Measurements from ENCODE around the gene PYGL. TPM values are rescaled to one million over a fixed set of nuclear protein-coding genes. Genes with fewer than 3 reads are reported as not detected.

Gene PYGL
- total and polyA plus RNA-seq, 10 of the 15 experiments (the other 5 are each of a cell fraction or from before 2014, with no cell fraction given) = 0.05 to 1.4 (median 0.79) TPM

DNA sequence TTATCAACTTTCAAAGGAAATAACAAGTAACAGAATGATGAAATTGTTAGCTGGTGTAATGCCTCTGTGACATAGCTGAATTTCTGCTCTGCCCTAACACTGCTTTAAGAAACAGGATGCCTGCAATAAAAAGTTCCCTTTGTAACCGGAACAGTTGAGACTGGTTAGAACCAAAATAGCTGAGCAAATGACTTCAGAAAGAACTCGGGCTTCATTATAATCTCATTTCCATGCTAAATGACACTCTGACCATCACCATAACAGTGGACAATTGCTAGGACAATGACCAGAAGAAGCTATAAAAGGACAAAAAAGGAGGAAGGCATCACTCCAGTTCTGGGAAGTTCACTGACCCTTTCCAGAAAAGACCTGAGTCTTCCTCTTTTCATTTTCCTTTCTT is 23.5 kb upstream of the PYGL start:
- RAD21 ChIA-PET (ENCODE audit: unreplicated experiment) = no interaction called here

More for the DNA sequence above, 23.5 kb upstream of the PYGL start:
- WGBS (ENCODE audit: insufficient coverage, insufficient replicate concordance, low lambda C conversion rate, missing lambda C conversion rate) = 13% methylated on average over 2 of the region's 2 CpGs
- SMC1A ChIA-PET (ENCODE audit: uncharacterized antibody, unreplicated experiment) = no interaction called here
- intact Hi-C loops (cut with micrococcal nuclease; ENCODE audit: unreplicated experiment) = no loop called here
- Histone ChIP-seq H3K9ac (ENCODE audit: control insufficient read depth, insufficient read depth, low read length) (no peak overlapping the region), H3K36me3 (ENCODE audit: control insufficient read depth in 2 of 2, insufficient read depth in 2 of 2, low read length in 1 of 2) (no peaks in the 10 kb centered on the region), H3K9me3 (replicated peaks; ENCODE audit: control insufficient read depth, insufficient read depth, low read length) (no peaks in the 10 kb centered on the region), H3K4me2 (ENCODE audit: control insufficient read depth, insufficient read depth) (no peak overlapping the region), H3K4me1 (ENCODE audit: control insufficient read depth, insufficient read depth, low read length) (no peaks in the 10 kb centered on the region), H3K4me3 (no peak overlapping the region), H3K27ac (ENCODE audit: control insufficient read depth, insufficient read depth) (no peak overlapping the region), H3K27me3 (replicated peaks in 1 of 2; ENCODE audit: control insufficient read depth in 2 of 2, insufficient read depth in 2 of 2, low read length in 1 of 2) (no peaks in the 10 kb centered on the region; a peak in 1 of 4 replicates), H3K79me2 (ENCODE audit: control insufficient read depth, insufficient read depth, low read length) (no peaks in the 10 kb centered on the region), H2AFZ (ENCODE audit: control insufficient read depth, low read depth, low read length) (no peak overlapping the region), H4K20me1 (ENCODE audit: control insufficient read depth, insufficient read depth) (no peaks in the 10 kb centered on the region)
- CTCF ChIA-PET = interaction anchor here (0.7 kb wide), 1 partner anchor 1710 kb away, joined by 3 read pairs; no protein-coding TSS in a partner anchor
- DNase-seq (ENCODE audit: low read depth, low spot score) (no peak), FAIRE-seq (no peak), ATAC-seq (no peak)
- no TSS peak for BruUV-seq (replicated peaks)
- TF ChIP-seq MXI1 (IDR thresholded peaks at IDR 0.05; ENCODE audit: low read depth, low read length) = no peak
- no peak for TF ChIP-seq IKZF2 (IDR thresholded peaks at IDR 0.05)
- TF ChIP-seq, protein P1, sequence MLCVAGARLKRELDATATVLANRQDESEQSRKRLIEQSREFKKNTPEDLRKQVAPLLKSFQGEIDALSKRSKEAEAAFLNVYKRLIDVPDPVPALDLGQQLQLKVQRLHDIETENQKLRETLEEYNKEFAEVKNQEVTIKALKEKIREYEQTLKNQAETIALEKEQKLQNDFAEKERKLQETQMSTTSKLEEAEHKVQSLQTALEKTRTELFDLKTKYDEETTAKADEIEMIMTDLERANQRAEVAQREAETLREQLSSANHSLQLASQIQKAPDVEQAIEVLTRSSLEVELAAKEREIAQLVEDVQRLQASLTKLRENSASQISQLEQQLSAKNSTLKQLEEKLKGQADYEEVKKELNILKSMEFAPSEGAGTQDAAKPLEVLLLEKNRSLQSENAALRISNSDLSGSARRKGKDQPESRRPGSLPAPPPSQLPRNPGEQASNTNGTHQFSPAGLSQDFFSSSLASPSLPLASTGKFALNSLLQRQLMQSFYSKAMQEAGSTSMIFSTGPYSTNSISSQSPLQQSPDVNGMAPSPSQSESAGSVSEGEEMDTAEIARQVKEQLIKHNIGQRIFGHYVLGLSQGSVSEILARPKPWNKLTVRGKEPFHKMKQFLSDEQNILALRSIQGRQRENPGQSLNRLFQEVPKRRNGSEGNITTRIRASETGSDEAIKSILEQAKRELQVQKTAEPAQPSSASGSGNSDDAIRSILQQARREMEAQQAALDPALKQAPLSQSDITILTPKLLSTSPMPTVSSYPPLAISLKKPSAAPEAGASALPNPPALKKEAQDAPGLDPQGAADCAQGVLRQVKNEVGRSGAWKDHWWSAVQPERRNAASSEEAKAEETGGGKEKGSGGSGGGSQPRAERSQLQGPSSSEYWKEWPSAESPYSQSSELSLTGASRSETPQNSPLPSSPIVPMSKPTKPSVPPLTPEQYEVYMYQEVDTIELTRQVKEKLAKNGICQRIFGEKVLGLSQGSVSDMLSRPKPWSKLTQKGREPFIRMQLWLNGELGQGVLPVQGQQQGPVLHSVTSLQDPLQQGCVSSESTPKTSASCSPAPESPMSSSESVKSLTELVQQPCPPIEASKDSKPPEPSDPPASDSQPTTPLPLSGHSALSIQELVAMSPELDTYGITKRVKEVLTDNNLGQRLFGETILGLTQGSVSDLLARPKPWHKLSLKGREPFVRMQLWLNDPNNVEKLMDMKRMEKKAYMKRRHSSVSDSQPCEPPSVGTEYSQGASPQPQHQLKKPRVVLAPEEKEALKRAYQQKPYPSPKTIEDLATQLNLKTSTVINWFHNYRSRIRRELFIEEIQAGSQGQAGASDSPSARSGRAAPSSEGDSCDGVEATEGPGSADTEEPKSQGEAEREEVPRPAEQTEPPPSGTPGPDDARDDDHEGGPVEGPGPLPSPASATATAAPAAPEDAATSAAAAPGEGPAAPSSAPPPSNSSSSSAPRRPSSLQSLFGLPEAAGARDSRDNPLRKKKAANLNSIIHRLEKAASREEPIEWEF (IDR thresholded peaks at IDR 0.05; ENCODE audit: insufficient replicate concordance, low read depth, low read length) = no peak
- no peak for TF ChIP-seq MEF2A (IDR thresholded peaks at IDR 0.05; ENCODE audit: insufficient read depth, low read depth, low read length)
- no peak for TF ChIP-seq SP1 (IDR thresholded peaks at IDR 0.05; ENCODE audit: low read depth, low read length)
- no peak for TF ChIP-seq EED (IDR thresholded peaks at IDR 0.05; ENCODE audit: low read depth)
- TF ChIP-seq TCF7 (IDR thresholded peaks at IDR 0.05; ENCODE audit: borderline replicate concordance) = no peak
- TF ChIP-seq NFXL1 (IDR thresholded peaks at IDR 0.05; ENCODE audit: borderline replicate concordance) = no peak
- TF ChIP-seq RUNX3 (IDR thresholded peaks at IDR 0.05; ENCODE audit: low read length) = no peak
- TF ChIP-seq, protein P2, sequence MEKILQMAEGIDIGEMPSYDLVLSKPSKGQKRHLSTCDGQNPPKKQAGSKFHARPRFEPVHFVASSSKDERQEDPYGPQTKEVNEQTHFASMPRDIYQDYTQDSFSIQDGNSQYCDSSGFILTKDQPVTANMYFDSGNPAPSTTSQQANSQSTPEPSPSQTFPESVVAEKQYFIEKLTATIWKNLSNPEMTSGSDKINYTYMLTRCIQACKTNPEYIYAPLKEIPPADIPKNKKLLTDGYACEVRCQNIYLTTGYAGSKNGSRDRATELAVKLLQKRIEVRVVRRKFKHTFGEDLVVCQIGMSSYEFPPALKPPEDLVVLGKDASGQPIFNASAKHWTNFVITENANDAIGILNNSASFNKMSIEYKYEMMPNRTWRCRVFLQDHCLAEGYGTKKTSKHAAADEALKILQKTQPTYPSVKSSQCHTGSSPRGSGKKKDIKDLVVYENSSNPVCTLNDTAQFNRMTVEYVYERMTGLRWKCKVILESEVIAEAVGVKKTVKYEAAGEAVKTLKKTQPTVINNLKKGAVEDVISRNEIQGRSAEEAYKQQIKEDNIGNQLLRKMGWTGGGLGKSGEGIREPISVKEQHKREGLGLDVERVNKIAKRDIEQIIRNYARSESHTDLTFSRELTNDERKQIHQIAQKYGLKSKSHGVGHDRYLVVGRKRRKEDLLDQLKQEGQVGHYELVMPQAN (conservative IDR thresholded peaks at IDR 0.05) = no peak
- TF ChIP-seq PAX5 (IDR thresholded peaks at IDR 0.05; ENCODE audit: borderline replicate concordance, low read depth, low read length) = no peak
- TF ChIP-seq ZZZ3 (IDR thresholded peaks at IDR 0.05; ENCODE audit: control insufficient read depth, insufficient read length, low read depth) = no peak
- no peak for TF ChIP-seq PAX8 (IDR thresholded peaks at IDR 0.05)
- TF ChIP-seq SREBF1 (IDR thresholded peaks at IDR 0.05; ENCODE audit: low read length) = no peak
- TF ChIP-seq, protein P3, sequence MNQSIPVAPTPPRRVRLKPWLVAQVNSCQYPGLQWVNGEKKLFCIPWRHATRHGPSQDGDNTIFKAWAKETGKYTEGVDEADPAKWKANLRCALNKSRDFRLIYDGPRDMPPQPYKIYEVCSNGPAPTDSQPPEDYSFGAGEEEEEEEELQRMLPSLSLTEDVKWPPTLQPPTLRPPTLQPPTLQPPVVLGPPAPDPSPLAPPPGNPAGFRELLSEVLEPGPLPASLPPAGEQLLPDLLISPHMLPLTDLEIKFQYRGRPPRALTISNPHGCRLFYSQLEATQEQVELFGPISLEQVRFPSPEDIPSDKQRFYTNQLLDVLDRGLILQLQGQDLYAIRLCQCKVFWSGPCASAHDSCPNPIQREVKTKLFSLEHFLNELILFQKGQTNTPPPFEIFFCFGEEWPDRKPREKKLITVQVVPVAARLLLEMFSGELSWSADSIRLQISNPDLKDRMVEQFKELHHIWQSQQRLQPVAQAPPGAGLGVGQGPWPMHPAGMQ (IDR thresholded peaks at IDR 0.05; ENCODE audit: borderline replicate concordance) = no peak
- no peak for TF ChIP-seq POLR2A (IDR thresholded peaks at IDR 0.05; ENCODE audit: low read depth, low read length)
- TF ChIP-seq HDAC2 (IDR thresholded peaks at IDR 0.05) = no peak
- TF ChIP-seq KAT2A (conservative IDR thresholded peaks at IDR 0.05; ENCODE audit: control insufficient read depth, low read depth, low read length) = no peak
- no peak for TF ChIP-seq SMC3 (IDR thresholded peaks at IDR 0.05; ENCODE audit: borderline replicate concordance, low read length)
- in situ Hi-C loops (cut with MboI) = no loop called here
- POLR2A ChIA-PET = interaction anchor here (0.6 to 0.7 kb wide), 3 partner anchors 252 to 1756 kb away, joined by 3 to 4 read pairs (median 4); no protein-coding TSS in a partner anchor
